Measurements from ENCODE around the gene HEY2. TPM values are rescaled to one million over a fixed set of nuclear protein-coding genes. Genes with fewer than 3 reads are reported as not detected.

HEY2 gene
- total RNA-seq, 3 donors from 2014 or later, result 0.58 to 2.9 (median 1.5) TPM

- no peaks in the 10 kb centered on the region for H3K9me3 ChIP-seq
- ATAC-seq (no peak), DNase-seq (no peak)
- no peaks in the 10 kb centered on the region for H3K36me3 ChIP-seq (ENCODE audit: low read depth)
- no peaks in the 10 kb centered on the region for H3K4me1 ChIP-seq (ENCODE audit: low read depth)
- H3K4me3 ChIP-seq, result no peak overlapping the region
- intact Hi-C loops (cut with DNase I, micrococcal nuclease), result no loop called here
- no peak for TF ChIP-seq CTCF (IDR thresholded peaks at IDR 0.05)
These were observed 22.2 kb upstream of the HEY2 start for GRCh38 chr6:125727216-125727615.

DNA sequence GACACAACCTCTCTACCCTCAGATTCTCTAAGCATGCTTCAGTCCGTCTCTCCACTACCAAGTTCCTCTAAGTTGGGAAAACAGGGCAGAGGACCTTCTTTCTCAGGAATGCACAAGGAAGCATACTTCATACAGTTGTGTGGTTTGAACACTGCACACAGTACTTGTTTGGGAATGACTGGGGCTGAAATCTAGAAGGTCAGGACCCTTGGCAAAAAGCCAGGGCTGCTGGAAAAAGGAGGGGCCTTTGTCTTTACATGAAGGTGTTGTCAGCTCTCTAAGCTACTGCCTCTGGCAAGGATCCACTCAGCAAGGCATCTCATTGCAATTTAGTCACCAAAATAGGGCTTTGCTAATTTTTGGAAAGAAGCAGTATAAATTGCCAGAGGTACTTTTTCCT, 20.7 kb upstream of the HEY2 start:
- intact Hi-C loops (cut with DNase I, micrococcal nuclease), result no loop called here
- no peak for TF ChIP-seq CTCF (IDR thresholded peaks at IDR 0.05)
- Histone ChIP-seq H3K9me3 (no peaks in the 10 kb centered on the region), H3K4me1 (ENCODE audit: low read depth) (no peaks in the 10 kb centered on the region), H3K36me3 (ENCODE audit: low read depth) (no peaks in the 10 kb centered on the region), H3K4me3 (no peak overlapping the region)
- ATAC-seq (no peak), DNase-seq (no peak)

GRCh38 chr6:125729983-125730382, 19.4 kb upstream of the HEY2 start:
- H3K4me1 ChIP-seq (ENCODE audit: low read depth), result no peaks in the 10 kb centered on the region
- no peak for TF ChIP-seq CTCF (IDR thresholded peaks at IDR 0.05)
- no peaks in the 10 kb centered on the region for H3K36me3 ChIP-seq (ENCODE audit: low read depth)
- intact Hi-C loops (cut with DNase I, micrococcal nuclease), result no loop called here
- H3K9me3 ChIP-seq, result no peaks in the 10 kb centered on the region
- H3K4me3 ChIP-seq, result no peak overlapping the region
- DNase-seq (no peak), ATAC-seq (no peak)

- Histone ChIP-seq H3K4me3 (no peak overlapping the region), H3K4me1 (ENCODE audit: low read depth) (no peaks in the 10 kb centered on the region), H3K9me3 (no peaks in the 10 kb centered on the region), H3K36me3 (ENCODE audit: low read depth) (no peaks in the 10 kb centered on the region)
- TF ChIP-seq CTCF (IDR thresholded peaks at IDR 0.05), result no peak
- DNase-seq (no peak), ATAC-seq (no peak)
- intact Hi-C loops (cut with DNase I, micrococcal nuclease), result no loop called here
These were observed 17.0 kb upstream of the HEY2 start for GRCh38 chr6:125732398-125732797.

- DNase-seq, result no peak
- Histone ChIP-seq H3K4me1 (ENCODE audit: low read depth) (no peaks in the 10 kb centered on the region), H3K36me3 (ENCODE audit: low read depth) (no peaks in the 10 kb centered on the region), H3K4me3 (no peak overlapping the region), H3K9me3 (no peaks in the 10 kb centered on the region)
- intact Hi-C loops (cut with DNase I, micrococcal nuclease), result no loop called here
- ATAC-seq, result no peak
- no peak for TF ChIP-seq CTCF (IDR thresholded peaks at IDR 0.05)
These were observed 15.7 kb upstream of the HEY2 start for GRCh38 chr6:125733516-125734300.
